ENCODE data around the gene SCLT1.
"Not testable (repeated sequence)": the region's sequence is repeated elsewhere in the genome, so short reads cannot be mapped to it uniquely, and the experiment has no call there.

- TF ChIP-seq GABPA (IDR thresholded peaks at IDR 0.05; ENCODE audit: borderline replicate concordance, insufficient read depth, low read length); CBX5 (IDR thresholded peaks at IDR 0.05; ENCODE audit: low read depth, low read length); EGR1 (IDR thresholded peaks at IDR 0.05; ENCODE audit: borderline replicate concordance, low read depth, low read length); BCL11A (IDR thresholded peaks at IDR 0.05; ENCODE audit: low read depth in 2 of 2, low read length in 2 of 2); CTCF (IDR thresholded peaks at IDR 0.05; ENCODE audit: control extremely low read depth in 1 of 3, insufficient read depth in 1 of 3, low read depth in 1 of 3, low read length in 3 of 3); EP300 (IDR thresholded peaks at IDR 0.05; ENCODE audit: borderline replicate concordance in 1 of 2, low read depth in 2 of 2, low read length in 2 of 2); KDM1A (IDR thresholded peaks at IDR 0.05; ENCODE audit: borderline replicate concordance, low read length): not testable (repeated sequence)
Observed at GRCh38 chr4:129126614-129127013, 33.3 kb upstream of the SCLT1 start.

Measured in H1 (cell line).